ENCODE measurements around the gene PRLHR.

DNA sequence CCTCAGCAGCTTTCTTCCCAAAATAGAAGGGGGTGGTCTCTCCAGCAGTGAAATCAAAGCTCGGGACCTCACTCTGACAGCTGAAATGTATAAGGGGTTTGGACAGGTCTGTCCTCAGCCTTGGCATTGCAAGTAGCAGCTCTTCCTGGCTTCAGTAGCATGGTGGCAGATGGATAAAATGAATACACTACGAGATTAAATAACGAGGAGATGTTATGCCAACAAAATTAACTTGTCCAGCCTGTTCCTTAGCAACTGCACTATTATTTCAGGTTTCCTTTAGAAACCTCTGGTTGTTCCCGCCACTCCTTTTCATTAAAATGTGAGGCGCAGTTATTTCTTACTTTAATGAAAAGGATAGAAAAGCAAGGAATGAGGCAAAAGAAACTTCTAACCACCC is 24.9 kb downstream of the PRLHR start:
- TF ChIP-seq, protein P1, sequence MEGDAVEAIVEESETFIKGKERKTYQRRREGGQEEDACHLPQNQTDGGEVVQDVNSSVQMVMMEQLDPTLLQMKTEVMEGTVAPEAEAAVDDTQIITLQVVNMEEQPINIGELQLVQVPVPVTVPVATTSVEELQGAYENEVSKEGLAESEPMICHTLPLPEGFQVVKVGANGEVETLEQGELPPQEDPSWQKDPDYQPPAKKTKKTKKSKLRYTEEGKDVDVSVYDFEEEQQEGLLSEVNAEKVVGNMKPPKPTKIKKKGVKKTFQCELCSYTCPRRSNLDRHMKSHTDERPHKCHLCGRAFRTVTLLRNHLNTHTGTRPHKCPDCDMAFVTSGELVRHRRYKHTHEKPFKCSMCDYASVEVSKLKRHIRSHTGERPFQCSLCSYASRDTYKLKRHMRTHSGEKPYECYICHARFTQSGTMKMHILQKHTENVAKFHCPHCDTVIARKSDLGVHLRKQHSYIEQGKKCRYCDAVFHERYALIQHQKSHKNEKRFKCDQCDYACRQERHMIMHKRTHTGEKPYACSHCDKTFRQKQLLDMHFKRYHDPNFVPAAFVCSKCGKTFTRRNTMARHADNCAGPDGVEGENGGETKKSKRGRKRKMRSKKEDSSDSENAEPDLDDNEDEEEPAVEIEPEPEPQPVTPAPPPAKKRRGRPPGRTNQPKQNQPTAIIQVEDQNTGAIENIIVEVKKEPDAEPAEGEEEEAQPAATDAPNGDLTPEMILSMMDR (conservative IDR thresholded peaks at IDR 0.05; ENCODE audit: low read depth, low read length): no peak
- no peak for TF ChIP-seq RAD21 (IDR thresholded peaks at IDR 0.05; ENCODE audit: low read length)
- TF ChIP-seq ELK1 (IDR thresholded peaks at IDR 0.05; ENCODE audit: borderline replicate concordance, low read depth, low read length): no peak
- no peak for TF ChIP-seq POLR2A (IDR thresholded peaks at IDR 0.05; ENCODE audit: low read depth, low read length)
- TF ChIP-seq NFE2L2 (IDR thresholded peaks at IDR 0.05; ENCODE audit: low read depth, low read length): no peak
- no peak for TF ChIP-seq SMC3 (IDR thresholded peaks at IDR 0.05; ENCODE audit: low read depth, low read length)
- no peak for TF ChIP-seq BHLHE40 (IDR thresholded peaks at IDR 0.05; ENCODE audit: low read depth, low read length)
- TF ChIP-seq RFX5 (IDR thresholded peaks at IDR 0.05; ENCODE audit: low read depth, low read length): no peak
- no peak for TF ChIP-seq MAFK (IDR thresholded peaks at IDR 0.05; ENCODE audit: low read depth, low read length)
- TF ChIP-seq RCOR1 (IDR thresholded peaks at IDR 0.05; ENCODE audit: insufficient replicate concordance, low read length): no peak
- TF ChIP-seq, protein P2, sequence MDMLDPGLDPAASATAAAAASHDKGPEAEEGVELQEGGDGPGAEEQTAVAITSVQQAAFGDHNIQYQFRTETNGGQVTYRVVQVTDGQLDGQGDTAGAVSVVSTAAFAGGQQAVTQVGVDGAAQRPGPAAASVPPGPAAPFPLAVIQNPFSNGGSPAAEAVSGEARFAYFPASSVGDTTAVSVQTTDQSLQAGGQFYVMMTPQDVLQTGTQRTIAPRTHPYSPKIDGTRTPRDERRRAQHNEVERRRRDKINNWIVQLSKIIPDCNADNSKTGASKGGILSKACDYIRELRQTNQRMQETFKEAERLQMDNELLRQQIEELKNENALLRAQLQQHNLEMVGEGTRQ (IDR thresholded peaks at IDR 0.05; ENCODE audit: low read depth, low read length): no peak
